Endothelial cell of umbilical vein (primary cell): ENCODE results near the gene KCNG1. TPM values are rescaled to one million over a fixed set of nuclear protein-coding genes. Genes with fewer than 3 reads are reported as not detected.

ENCODE experiments used
- BruUV-seq: library from RNA; stranded (reverse); fragments of 400-500 nt; replicated peaks from 2 replicates; lab custom pipeline; 2021; lab: Mats Ljungman, UMichigan
- CTCF ChIA-PET: fragments of 300-600, 350-600 bp; sonication (Branson Sonifier 250); formaldehyde crosslinking; loops from one replicate; lab custom pipeline; 2021; ENCODE audit warnings: antibody characterized with exemption, inconsistent platforms; lab: Charles Lee
- POLR2A ChIA-PET: fragments of 300-600, 350-600 bp; sonication (Branson Sonifier 250); formaldehyde crosslinking; loops from one replicate; lab custom pipeline; 2021; ENCODE audit warnings: antibody characterized with exemption, inconsistent platforms; lab: Charles Lee
- DNase-seq: peaks from one replicate; pipeline ENCODE4 v3.0.0-alpha.2; 2011; ENCODE audit warnings: low read depth, low spot score
- FAIRE-seq: peaks from 2 replicates; lab custom pipeline; 2011; peaks lifted over from hg19 to GRCh38; lab: Jason Lieb, UNC
- H2AFZ ChIP-seq: 2 replicates; pipeline ENCODE4 v1.6.0; 2012; ENCODE audit warnings: low read depth, low read length, control low read depth, inconsistent platforms
- H3K27ac ChIP-seq: 2 replicates; pipeline ENCODE4 v1.5.1; 2011; ENCODE audit warnings: low read depth, mild to moderate bottlenecking, control low read depth, low read length, moderate library complexity; ENCODE audit not compliant: insufficient read depth
- H3K27me3 ChIP-seq, 2 experiments: 2 replicates each; pipeline versions ENCODE4 v1.6.0 to v1.6.1; 2011; ENCODE audit warnings: low read length in 2 of 2, mixed read lengths in 1 of 2; ENCODE audit not compliant: control insufficient read depth in 2 of 2, insufficient read depth in 2 of 2
- H3K36me3 ChIP-seq, 2 experiments: 2 replicates in 1 of 2; 3 replicates in 1 of 2; pipeline ENCODE4 v1.5.1; 2011; ENCODE audit warnings: low read length in 2 of 2, mild to moderate bottlenecking in 1 of 2, moderate library complexity in 1 of 2; ENCODE audit not compliant: control insufficient read depth in 2 of 2, insufficient read depth in 2 of 2; ENCODE audit errors: extremely low read depth in 1 of 2
- H3K4me1 ChIP-seq: 3 replicates; pipeline ENCODE4 v1.5.1; 2011; ENCODE audit warnings: mild to moderate bottlenecking, low read length; ENCODE audit not compliant: control insufficient read depth, insufficient read depth; ENCODE audit errors: extremely low read depth
- H3K4me2 ChIP-seq: 2 replicates; pipeline ENCODE4 v1.6.1; 2011; ENCODE audit warnings: low read length, control low read depth, mixed read lengths; ENCODE audit not compliant: insufficient read depth
- H3K4me3 ChIP-seq, 3 experiments: fragments of 200-600 bp in 1 of 3; sonication (generic), shearing (Covaris generic) in 1 of 3; replicated peaks in 1 of 3; 2 replicates each; pipeline ENCODE4 v1.5.1; 2011 to 2016; ENCODE audit warnings: control low read depth in 3 of 3, low read length in 3 of 3, mild to moderate bottlenecking in 2 of 3, inconsistent platforms in 1 of 3, low read depth in 1 of 3, moderate library complexity in 1 of 3; ENCODE audit not compliant: insufficient read depth in 1 of 3
- H3K79me2 ChIP-seq: 2 replicates; pipeline ENCODE4 v1.6.0; 2012; ENCODE audit warnings: low read length, inconsistent platforms; ENCODE audit not compliant: control insufficient read depth, insufficient read depth
- H3K9ac ChIP-seq: replicated peaks from 2 replicates; pipeline ENCODE3; 2011; ENCODE audit warnings: low read length, control low read depth; ENCODE audit not compliant: insufficient read depth; ENCODE audit errors: extremely low read depth
- H3K9me1 ChIP-seq: replicated peaks from 3 replicates; pipeline ENCODE4 v1.6.0; 2011; ENCODE audit warnings: mild to moderate bottlenecking, low read length; ENCODE audit not compliant: control insufficient read depth, insufficient read depth; ENCODE audit errors: extremely low read depth
- H3K9me3 ChIP-seq: replicated peaks from 2 replicates; pipeline ENCODE4 v1.5.1; 2012; ENCODE audit warnings: low read length, inconsistent platforms; ENCODE audit not compliant: control insufficient read depth, insufficient read depth
- H4K20me1 ChIP-seq: replicated peaks from 2 replicates; pipeline ENCODE3; 2011; ENCODE audit warnings: mild to moderate bottlenecking, low read length; ENCODE audit not compliant: control insufficient read depth, insufficient read depth; ENCODE audit errors: extremely low read depth
- CTCF ChIP-seq, 2 donors: IDR thresholded peaks; 1 replicate in 1 of 2; 2 replicates in 1 of 2; pipeline ENCODE4 v1.5.1; 2011; ENCODE audit warnings: low read length in 2 of 2, mild to moderate bottlenecking in 2 of 2, moderate library complexity in 2 of 2, control low read depth in 1 of 2, inconsistent platforms in 1 of 2, low read depth in 1 of 2; ENCODE audit not compliant: insufficient read depth in 1 of 2; ENCODE audit errors: extremely low read depth in 1 of 2
- EZH2 ChIP-seq: IDR thresholded peaks from 2 replicates; pipeline ENCODE4 v1.6.1; 2012; ENCODE audit warnings: borderline replicate concordance, low read depth, mild to moderate bottlenecking, moderate library complexity, low read length, inconsistent platforms; ENCODE audit not compliant: severe bottlenecking
- FOS ChIP-seq: IDR thresholded peaks from 2 replicates; pipeline ENCODE4 v1.6.1; 2011; ENCODE audit warnings: mild to moderate bottlenecking, low read length, moderate library complexity, borderline replicate concordance; ENCODE audit not compliant: insufficient read depth
- GATA2 ChIP-seq: IDR thresholded peaks from 2 replicates; pipeline ENCODE4 v1.7.0; 2011; ENCODE audit warnings: low read depth, mild to moderate bottlenecking, moderate library complexity, mixed read lengths, low read length; ENCODE audit not compliant: insufficient read length, insufficient read depth
- JUN ChIP-seq: IDR thresholded peaks from 2 replicates; pipeline ENCODE4 v1.6.1; 2011; ENCODE audit warnings: borderline replicate concordance, low read depth; ENCODE audit not compliant: insufficient read length, insufficient read depth
- MAX ChIP-seq: IDR thresholded peaks from 2 replicates; pipeline ENCODE4 v1.6.1; 2011; ENCODE audit not compliant: insufficient read depth, insufficient read length
- MYC ChIP-seq: IDR thresholded peaks from one replicate; pipeline ENCODE4 v1.6.1; 2011; ENCODE audit warnings: mild to moderate bottlenecking, low read depth, low read length
- POLR2A ChIP-seq: IDR thresholded peaks from 2 replicates; pipeline ENCODE4 v1.6.1; 2012; ENCODE audit warnings: low read depth, mild to moderate bottlenecking, control low read depth, low read length
- POLR2AphosphoS5 ChIP-seq: IDR thresholded peaks from 2 replicates; pipeline ENCODE4 v1.6.1; 2012; ENCODE audit warnings: low read depth, mild to moderate bottlenecking, control low read depth, low read length, moderate library complexity; ENCODE audit not compliant: insufficient read depth
- dilution Hi-C: fragments of 300-500 bp; cut with MboI; formaldehyde crosslinking; loops from one replicate; pipeline ENCODE4 v1.15.0; 2019; ENCODE audit warnings: low sequenced_read_pairs; ENCODE audit not compliant: extremely low pct_ligation_motif_present
- intact Hi-C: fragments of 100-400 bp; cut with micrococcal nuclease; formaldehyde crosslinking; loops from one replicate; pipeline ENCODE4 v1.10.0; 2022
- polyA plus RNA-seq, 4 experiments: library from polyadenylated mRNA; depleted of rRNA in 3 of 4; stranded (reverse) in 3 of 4; unstranded in 1 of 4; fragments of >200 nt; gene quantifications; 2 replicates each; pipeline versions ENCODE4 v1.2.1 to v1.2.3, GENCODE V29; 2011 to 2012; ENCODE audit warnings: missing spikeins in 1 of 4
- total RNA-seq: library from RNA; stranded (reverse); gene quantifications from 2 replicates; pipeline ENCODE4 v1.2.3, GENCODE V29; 2021

Gene KCNG1
- total and polyA plus RNA-seq, 2 donors (not counting 3 experiments of a cell fraction or from before 2014, with no cell fraction given) = 0.22 to 1.1 TPM

- dilution Hi-C loops (no loop called here), intact Hi-C loops (no loop called here)
- H3K9me1 ChIP-seq = no peaks in the 10 kb centered on the region
- TF ChIP-seq FOS (no peak), POLR2A (no peak), MYC (no peak), JUN (no peak), GATA2 (no peak), CTCF (IDR thresholded peaks at IDR 0.05; ENCODE audit: extremely low read depth in 1 of 2, insufficient read depth in 1 of 2, low read depth in 1 of 2, low read length in 2 of 2) (no peak), POLR2AphosphoS5 (no peak), MAX (no peak), EZH2 (no peak)
- no peaks in the 10 kb centered on the region for H3K9me3 ChIP-seq
- H3K4me2 ChIP-seq = no peak overlapping the region
- ChIA-PET CTCF (no interaction called here), POLR2A (no interaction called here)
- H3K4me3 ChIP-seq = no peak overlapping the region
- H3K4me1 ChIP-seq = no peaks in the 10 kb centered on the region
- DNase-seq (no peak), FAIRE-seq (no peak)
- no peak overlapping the region for H3K9ac ChIP-seq
- H4K20me1 ChIP-seq = no peaks in the 10 kb centered on the region
- no TSS peak for BruUV-seq
- H3K36me3 ChIP-seq = no peaks in the 10 kb centered on the region
- no peak overlapping the region for H3K27ac ChIP-seq
- H3K27me3 ChIP-seq = peaks cover 0 to 5% of the 10 kb centered on the region in 2 experiments
- no peaks in the 10 kb centered on the region for H3K79me2 ChIP-seq
- no peak overlapping the region for H2AFZ ChIP-seq
Observed at GRCh38 chr20:51065615-51066014, 42.7 kb upstream of the KCNG1 start.
